Activated CD4-positive, alpha-beta T cell treated with anti-CD3 and anti-CD28 coated beads, Interleukin-2, amount 50 U/mL, for 4 hours (primary cell): ENCODE data around the gene TMPRSS3.

Experiments used
- DNase-seq, 2 experiments: peaks; one replicate each; pipeline ENCODE4 v3.0.0-alpha.2; 2020

Gene TMPRSS3

DNA sequence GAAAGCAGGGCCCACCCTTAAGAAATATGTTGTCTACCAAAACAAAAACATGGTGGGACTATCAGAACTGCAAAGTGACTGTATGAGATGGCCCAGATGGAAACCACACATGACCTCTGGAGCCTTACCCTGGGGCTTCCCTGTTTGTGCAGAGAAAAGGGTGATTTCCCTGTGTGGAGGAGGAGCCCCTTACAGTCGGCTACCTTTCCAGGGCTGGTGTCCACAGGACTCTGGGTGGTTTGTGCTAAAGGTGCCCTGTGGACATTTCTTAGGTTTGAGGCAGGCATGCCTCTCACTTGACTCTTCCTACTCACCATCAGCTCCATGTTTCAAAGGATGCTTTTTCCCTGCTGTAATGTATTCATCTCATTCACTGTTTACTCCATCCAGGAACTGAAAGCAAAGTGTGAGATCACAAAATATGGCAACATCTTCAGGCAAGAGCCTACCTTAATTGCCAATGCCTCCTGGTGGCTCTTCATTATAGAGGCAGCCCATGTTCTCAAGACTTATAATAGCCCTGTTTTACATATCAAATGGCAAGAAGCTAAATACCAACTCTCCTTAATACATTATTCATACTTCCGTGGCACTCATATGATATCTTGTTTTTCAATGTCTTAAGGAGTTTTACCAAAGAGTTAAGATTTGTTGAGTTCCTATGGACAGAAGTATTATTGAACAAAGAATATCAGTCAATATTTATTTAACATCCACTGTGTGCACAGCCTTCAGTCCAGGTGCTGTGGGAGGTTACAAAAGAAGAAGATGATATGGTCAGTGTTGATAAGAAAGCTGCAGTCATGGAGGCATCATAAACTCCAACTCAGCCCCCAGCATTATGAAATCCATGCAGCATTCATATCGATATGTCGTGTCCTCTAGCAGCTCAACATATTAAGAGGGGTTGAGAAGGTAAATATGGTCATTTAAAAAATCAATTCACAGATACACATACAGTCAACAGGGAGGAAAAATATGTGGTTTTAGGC, 65.2 kb downstream of the TMPRSS3 start:
- DNase-seq: no peak

GRCh38 chr21:42324896-42325295, 71.0 kb downstream of the TMPRSS3 start:
- no peak for DNase-seq
